OCI-LY1 (cell line): Measurements from ENCODE around the gene GPR176.

ENCODE experiments used
- EZH2 ChIP-seq: fragments of 200-600 bp; sonication (generic), shearing (Covaris generic); IDR thresholded peaks from 2 replicates; pipeline ENCODE4 v1.8.0; 2017; ENCODE audit warnings: borderline replicate concordance, mixed run types, mild to moderate bottlenecking, antibody characterized with exemption, low read length, moderate library complexity, mixed read lengths
- TF ChIP-seq, protein P1 (sequence below): fragments of 200-600 bp; sonication (generic), shearing (Covaris generic); IDR thresholded peaks from 2 replicates; pipeline ENCODE4 v1.5.1; 2017; ENCODE audit warnings: mild to moderate bottlenecking, antibody characterized with exemption, low read length, moderate library complexity, mixed read lengths

DNA sequence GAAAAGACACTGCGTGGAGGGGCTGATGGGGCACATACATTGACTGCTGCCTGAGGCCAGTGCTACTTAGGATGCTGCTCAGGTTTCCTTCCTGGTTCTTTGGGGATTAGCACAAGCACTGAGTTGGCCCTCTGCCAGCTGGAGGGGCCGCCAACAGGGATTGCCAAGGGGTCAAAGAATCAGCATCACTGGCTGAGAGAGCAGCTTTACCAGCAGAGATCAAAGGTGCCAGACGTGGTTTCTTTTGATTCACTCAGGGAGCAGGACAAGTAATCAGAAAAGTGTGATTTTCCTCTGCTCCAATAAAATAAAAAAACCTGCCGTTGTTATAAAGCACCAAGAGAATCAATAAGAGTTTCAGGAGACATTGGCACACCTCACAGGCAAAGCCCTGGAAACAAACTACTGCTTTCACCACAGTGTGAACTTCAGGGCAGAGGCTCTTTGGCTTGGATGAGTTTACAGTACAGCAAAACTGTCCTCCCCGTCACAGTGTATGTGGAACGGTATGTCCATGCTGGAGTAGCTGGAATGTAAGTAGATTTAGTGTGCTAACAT is 91.6 kb downstream of the GPR176 start:
- TF ChIP-seq, protein P1, sequence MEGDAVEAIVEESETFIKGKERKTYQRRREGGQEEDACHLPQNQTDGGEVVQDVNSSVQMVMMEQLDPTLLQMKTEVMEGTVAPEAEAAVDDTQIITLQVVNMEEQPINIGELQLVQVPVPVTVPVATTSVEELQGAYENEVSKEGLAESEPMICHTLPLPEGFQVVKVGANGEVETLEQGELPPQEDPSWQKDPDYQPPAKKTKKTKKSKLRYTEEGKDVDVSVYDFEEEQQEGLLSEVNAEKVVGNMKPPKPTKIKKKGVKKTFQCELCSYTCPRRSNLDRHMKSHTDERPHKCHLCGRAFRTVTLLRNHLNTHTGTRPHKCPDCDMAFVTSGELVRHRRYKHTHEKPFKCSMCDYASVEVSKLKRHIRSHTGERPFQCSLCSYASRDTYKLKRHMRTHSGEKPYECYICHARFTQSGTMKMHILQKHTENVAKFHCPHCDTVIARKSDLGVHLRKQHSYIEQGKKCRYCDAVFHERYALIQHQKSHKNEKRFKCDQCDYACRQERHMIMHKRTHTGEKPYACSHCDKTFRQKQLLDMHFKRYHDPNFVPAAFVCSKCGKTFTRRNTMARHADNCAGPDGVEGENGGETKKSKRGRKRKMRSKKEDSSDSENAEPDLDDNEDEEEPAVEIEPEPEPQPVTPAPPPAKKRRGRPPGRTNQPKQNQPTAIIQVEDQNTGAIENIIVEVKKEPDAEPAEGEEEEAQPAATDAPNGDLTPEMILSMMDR, result no peak
- TF ChIP-seq EZH2, result no peak
